ENCODE measurements around the gene DPPA3. TPM values are rescaled to one million over a fixed set of nuclear protein-coding genes. Genes with fewer than 3 reads are reported as not detected.

Gene DPPA3
- total and polyA plus RNA-seq, 7 donors = not detected

DNA sequence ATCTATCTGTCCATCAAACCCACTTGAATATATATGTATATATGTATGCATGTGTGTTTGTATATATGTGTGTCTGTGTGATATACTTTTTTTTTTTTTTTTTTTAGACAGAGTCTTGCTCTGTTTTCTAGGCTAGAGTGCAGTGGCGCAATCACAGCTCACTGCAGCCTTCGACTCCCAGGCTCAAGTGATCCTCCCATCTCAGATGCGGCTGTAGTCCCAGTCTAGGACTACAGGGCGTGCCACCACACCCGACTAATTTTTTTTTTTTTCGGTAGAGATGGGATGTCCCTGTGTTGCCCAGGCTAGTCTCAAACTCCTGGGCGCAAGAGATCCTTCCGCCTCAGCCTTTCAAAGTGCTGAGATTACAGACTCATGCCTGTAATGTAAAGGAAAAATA, 32.5 kb upstream of the DPPA3 start:
- H3K4me3 ChIP-seq = no peak overlapping the region
- H3K27ac ChIP-seq = no peak overlapping the region
- no peak for TF ChIP-seq POLR2AphosphoS5 (IDR thresholded peaks at IDR 0.05)
- no peak for TF ChIP-seq POLR2A (IDR thresholded peaks at IDR 0.05)
- TF ChIP-seq CTCF (IDR thresholded peaks at IDR 0.05) = no peak
- TF ChIP-seq EP300 (IDR thresholded peaks at IDR 0.05) = no peak
- DNase-seq = no peak
- intact Hi-C loops (cut with DNase I) = no loop called here
- no peaks in the 10 kb centered on the region for H3K4me1 ChIP-seq
- H3K27me3 ChIP-seq = no peaks in the 10 kb centered on the region
- no peaks in the 10 kb centered on the region for H3K36me3 ChIP-seq
- no peaks in the 10 kb centered on the region for H3K9me3 ChIP-seq
- 47 to 80% methylated on average over 8 of the region's 8 CpGs for WGBS, 2 donors

DNA sequence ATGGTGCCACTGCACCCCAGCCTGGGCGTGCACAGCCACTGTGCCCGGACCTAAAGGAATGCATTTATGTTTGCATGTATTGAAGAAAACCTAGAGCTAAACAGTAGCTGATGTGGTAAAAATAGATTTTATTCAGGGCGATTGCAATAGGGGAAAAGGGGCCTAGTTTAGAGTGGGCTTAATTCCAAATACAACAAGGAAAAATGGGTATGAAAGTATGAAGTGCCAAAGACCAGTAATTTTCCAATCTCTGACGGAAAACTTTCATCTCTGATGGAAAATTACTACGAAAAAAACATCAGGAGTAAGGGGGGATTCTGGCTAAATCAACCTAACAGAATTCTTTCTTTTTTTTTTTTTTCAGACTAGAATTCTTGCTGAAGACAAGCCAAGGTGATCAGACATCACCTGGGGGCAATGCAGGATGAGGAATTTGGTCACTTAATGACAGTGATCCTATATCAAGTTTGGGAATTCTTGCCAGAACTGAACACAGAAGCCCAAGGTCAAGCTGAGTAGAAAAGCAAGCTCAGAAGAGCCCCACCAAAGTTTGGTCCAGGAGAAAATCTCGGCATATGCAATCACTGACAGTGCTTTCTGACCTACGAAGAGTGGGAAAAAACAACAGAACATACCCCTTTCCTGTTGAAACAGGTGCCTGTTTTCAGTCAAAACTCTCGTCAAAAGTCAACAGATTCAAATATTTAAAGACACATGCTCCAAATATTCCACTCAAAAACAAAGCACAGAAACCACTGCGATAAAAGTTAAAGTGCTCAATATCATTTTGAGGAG, 31.8 kb upstream of the DPPA3 start:
- Histone ChIP-seq H3K27me3 (no peaks in the 10 kb centered on the region), H3K27ac (no peak overlapping the region), H3K4me1 (no peaks in the 10 kb centered on the region), H3K4me3 (no peak overlapping the region), H3K36me3 (no peaks in the 10 kb centered on the region), H3K9me3 (no peaks in the 10 kb centered on the region)
- intact Hi-C loops (cut with DNase I) = no loop called here
- TF ChIP-seq CTCF (IDR thresholded peaks at IDR 0.05) (no peak), EP300 (IDR thresholded peaks at IDR 0.05) (no peak), POLR2A (IDR thresholded peaks at IDR 0.05) (no peak), POLR2AphosphoS5 (IDR thresholded peaks at IDR 0.05) (no peak)
- DNase-seq = no peak
- 53 to 64% methylated on average over 9 of the region's 9 CpGs for WGBS, 2 donors

DNA sequence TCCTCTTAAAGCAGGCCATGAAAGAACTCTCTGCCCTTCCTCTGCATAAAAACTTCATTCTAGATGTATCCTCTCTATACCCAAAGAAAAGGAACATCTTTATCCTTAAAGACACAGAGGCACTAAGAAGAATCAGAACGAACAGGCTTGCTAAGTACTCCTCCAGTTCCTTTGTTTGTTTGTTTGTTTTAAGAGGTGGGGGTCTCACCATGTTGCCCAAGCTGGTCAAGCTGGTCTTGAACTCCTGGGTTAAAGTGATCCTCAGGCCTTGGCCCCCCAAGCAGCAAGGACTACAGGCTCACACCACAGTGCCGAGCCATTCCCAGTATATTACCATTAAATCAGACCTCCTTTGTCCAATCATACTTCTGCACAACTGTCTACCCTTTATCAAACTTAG, 29.7 kb upstream of the DPPA3 start:
- 55 to 65% methylated on average over 2 of the region's 2 CpGs for WGBS, 2 donors
- intact Hi-C loops (cut with DNase I) = no loop called here

GRCh38 chr12:7693793-7694192, 17.4 kb upstream of the DPPA3 start:
- H3K4me1 ChIP-seq = no peaks in the 10 kb centered on the region
- intact Hi-C loops (cut with DNase I) = no loop called here
- no peaks in the 10 kb centered on the region for H3K9me3 ChIP-seq
- H3K4me3 ChIP-seq = no peak overlapping the region
- 63 to 74% methylated on average over 6 of the region's 6 CpGs for WGBS, 2 donors
- DNase-seq = no peak
- TF ChIP-seq CTCF (IDR thresholded peaks at IDR 0.05) = no peak
- TF ChIP-seq POLR2AphosphoS5 (IDR thresholded peaks at IDR 0.05) = no peak
- TF ChIP-seq POLR2A (IDR thresholded peaks at IDR 0.05) = no peak
- no peak for TF ChIP-seq EP300 (IDR thresholded peaks at IDR 0.05)
- no peaks in the 10 kb centered on the region for H3K36me3 ChIP-seq
- no peak overlapping the region for H3K27ac ChIP-seq
- no peaks in the 10 kb centered on the region for H3K27me3 ChIP-seq

More for the DNA sequence above, 29.7 kb upstream of the DPPA3 start:
- no peak overlapping the region for H3K27ac ChIP-seq
- no peaks in the 10 kb centered on the region for H3K27me3 ChIP-seq
- no peak for TF ChIP-seq CTCF (IDR thresholded peaks at IDR 0.05)
- no peak for TF ChIP-seq POLR2AphosphoS5 (IDR thresholded peaks at IDR 0.05)
- TF ChIP-seq POLR2A (IDR thresholded peaks at IDR 0.05) = no peak
- TF ChIP-seq EP300 (IDR thresholded peaks at IDR 0.05) = no peak
- no peak for DNase-seq
- H3K4me1 ChIP-seq = no peaks in the 10 kb centered on the region
- no peaks in the 10 kb centered on the region for H3K9me3 ChIP-seq
- no peak overlapping the region for H3K4me3 ChIP-seq
- H3K36me3 ChIP-seq = no peaks in the 10 kb centered on the region

Data from sigmoid colon (tissue), 7 donors.